Measurements from ENCODE around the gene DOCK3. TPM values are rescaled to one million over a fixed set of nuclear protein-coding genes. Genes with fewer than 3 reads are reported as not detected.

Gene DOCK3
- total RNA-seq, 1 donor from 2014 or later = 10.0 TPM

GRCh38 chr3:51224283-51224682, 549.6 kb downstream of the DOCK3 start:
- Mint-ChIP-seq H3K36me3 (ENCODE audit: insufficient read depth) (no peaks in the 10 kb centered on the region), H3K4me1 (ENCODE audit: low read depth) (no peaks in the 10 kb centered on the region), H3K4me3 (ENCODE audit: low read depth) (no peak overlapping the region), H3K9me3 (ENCODE audit: low read depth) (no peaks in the 10 kb centered on the region), H3K27ac (no peak overlapping the region), H3K27me3 (no peaks in the 10 kb centered on the region)
- TF ChIP-seq, protein P1, sequence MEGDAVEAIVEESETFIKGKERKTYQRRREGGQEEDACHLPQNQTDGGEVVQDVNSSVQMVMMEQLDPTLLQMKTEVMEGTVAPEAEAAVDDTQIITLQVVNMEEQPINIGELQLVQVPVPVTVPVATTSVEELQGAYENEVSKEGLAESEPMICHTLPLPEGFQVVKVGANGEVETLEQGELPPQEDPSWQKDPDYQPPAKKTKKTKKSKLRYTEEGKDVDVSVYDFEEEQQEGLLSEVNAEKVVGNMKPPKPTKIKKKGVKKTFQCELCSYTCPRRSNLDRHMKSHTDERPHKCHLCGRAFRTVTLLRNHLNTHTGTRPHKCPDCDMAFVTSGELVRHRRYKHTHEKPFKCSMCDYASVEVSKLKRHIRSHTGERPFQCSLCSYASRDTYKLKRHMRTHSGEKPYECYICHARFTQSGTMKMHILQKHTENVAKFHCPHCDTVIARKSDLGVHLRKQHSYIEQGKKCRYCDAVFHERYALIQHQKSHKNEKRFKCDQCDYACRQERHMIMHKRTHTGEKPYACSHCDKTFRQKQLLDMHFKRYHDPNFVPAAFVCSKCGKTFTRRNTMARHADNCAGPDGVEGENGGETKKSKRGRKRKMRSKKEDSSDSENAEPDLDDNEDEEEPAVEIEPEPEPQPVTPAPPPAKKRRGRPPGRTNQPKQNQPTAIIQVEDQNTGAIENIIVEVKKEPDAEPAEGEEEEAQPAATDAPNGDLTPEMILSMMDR (IDR thresholded peaks at IDR 0.05; ENCODE audit: unreplicated experiment) = no peak
- no peak for DNase-seq (ENCODE audit: low spot score, unreplicated experiment)

- TF ChIP-seq, protein P1 (IDR thresholded peaks at IDR 0.05; ENCODE audit: unreplicated experiment) = no peak
Observed at GRCh38 chr3:51224843-51225242, 550.1 kb downstream of the DOCK3 start.

DNA sequence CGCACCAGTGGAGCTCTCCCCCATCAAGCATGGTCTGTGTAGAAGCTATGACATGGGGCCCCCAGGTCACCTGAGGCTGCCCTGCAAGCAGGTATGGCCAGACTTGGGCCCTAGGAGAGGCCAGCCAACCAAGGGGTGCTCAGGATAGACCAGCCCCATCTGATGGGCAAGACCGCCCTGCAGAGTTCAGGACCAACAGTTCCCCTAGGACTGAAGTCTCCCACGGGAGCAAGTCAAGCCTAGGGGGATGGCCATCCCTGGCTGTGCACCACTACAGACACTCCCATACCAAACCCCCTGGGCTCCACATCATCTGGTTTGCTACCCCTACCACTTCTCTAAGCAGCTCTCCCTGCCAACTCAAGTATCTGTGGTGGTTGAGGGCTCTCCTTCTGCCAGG, 568.2 kb downstream of the DOCK3 start:
- Mint-ChIP-seq H3K4me1 (ENCODE audit: low read depth) (no peaks in the 10 kb centered on the region), H3K27ac (no peak overlapping the region), H3K4me3 (ENCODE audit: low read depth) (no peak overlapping the region), H3K9me3 (ENCODE audit: low read depth) (peaks cover 10% of the 10 kb centered on the region), H3K36me3 (ENCODE audit: insufficient read depth) (peaks cover 18% of the 10 kb centered on the region), H3K27me3 (no peaks in the 10 kb centered on the region)
- DNase-seq (ENCODE audit: low spot score, unreplicated experiment) = no peak
- TF ChIP-seq, protein P1 (IDR thresholded peaks at IDR 0.05; ENCODE audit: unreplicated experiment) = no peak

More at GRCh38 chr3:51224843-51225242, 550.1 kb downstream of the DOCK3 start:
- H3K36me3 Mint-ChIP-seq (ENCODE audit: insufficient read depth) = peaks cover 2% of the 10 kb centered on the region
- no peaks in the 10 kb centered on the region for H3K27me3 Mint-ChIP-seq
- H3K4me3 Mint-ChIP-seq (ENCODE audit: low read depth) = no peak overlapping the region
- no peak for DNase-seq (ENCODE audit: low spot score, unreplicated experiment)
- H3K4me1 Mint-ChIP-seq (ENCODE audit: low read depth) = no peaks in the 10 kb centered on the region
- peak overlapping the region; percentile 63 for H3K27ac Mint-ChIP-seq
- no peaks in the 10 kb centered on the region for H3K9me3 Mint-ChIP-seq (ENCODE audit: low read depth)

- Mint-ChIP-seq H3K9me3 (ENCODE audit: low read depth) (peaks cover 10% of the 10 kb centered on the region), H3K36me3 (ENCODE audit: insufficient read depth) (peaks cover 16% of the 10 kb centered on the region), H3K4me3 (ENCODE audit: low read depth) (no peak overlapping the region), H3K27ac (no peak overlapping the region), H3K27me3 (no peaks in the 10 kb centered on the region), H3K4me1 (ENCODE audit: low read depth) (no peaks in the 10 kb centered on the region)
- no peak for DNase-seq (ENCODE audit: low spot score, unreplicated experiment)
- TF ChIP-seq, protein P1 (IDR thresholded peaks at IDR 0.05; ENCODE audit: unreplicated experiment) = no peak
Observed at GRCh38 chr3:51243924-51244323, 569.2 kb downstream of the DOCK3 start.

DNA sequence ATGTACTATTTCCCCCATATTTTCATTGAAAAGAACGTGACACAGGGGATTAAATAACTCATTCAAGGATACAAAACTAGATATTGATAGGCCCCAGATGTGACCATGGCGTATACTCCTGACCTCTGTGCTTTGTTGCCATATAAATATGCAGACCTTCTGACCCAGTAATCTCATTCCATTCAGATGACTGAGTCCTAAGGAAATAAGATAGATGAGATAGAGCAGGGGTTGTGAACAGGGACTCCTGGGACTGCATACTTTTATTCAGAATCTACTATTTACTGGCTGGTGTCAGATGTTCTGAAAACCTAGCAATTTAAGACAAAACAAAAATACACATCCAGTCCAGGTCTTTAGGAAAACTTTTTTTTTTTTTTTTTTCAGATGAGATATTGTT, 571.1 kb downstream of the DOCK3 start:
- no peak for DNase-seq (ENCODE audit: low spot score, unreplicated experiment)
- H3K9me3 Mint-ChIP-seq (ENCODE audit: low read depth) = peaks cover 10% of the 10 kb centered on the region
- no peaks in the 10 kb centered on the region for H3K4me1 Mint-ChIP-seq (ENCODE audit: low read depth)
- peaks cover 19% of the 10 kb centered on the region for H3K36me3 Mint-ChIP-seq (ENCODE audit: insufficient read depth)
- H3K27ac Mint-ChIP-seq = no peak overlapping the region
- no peaks in the 10 kb centered on the region for H3K27me3 Mint-ChIP-seq
- no peak overlapping the region for H3K4me3 Mint-ChIP-seq (ENCODE audit: low read depth)
- TF ChIP-seq, protein P1 (IDR thresholded peaks at IDR 0.05; ENCODE audit: unreplicated experiment) = no peak
